A204.1 (cell line): Measurements from ENCODE around the gene CPSF3.

Experiments used
- FAIRE-seq: peaks from 2 replicates; lab custom pipeline; 2012; peaks lifted over from hg19 to GRCh38; lab: Jason Lieb, UNC

Gene CPSF3

GRCh38 chr2:9423100-9423921, at the start of gene CPSF3, which contains the start of gene ITGB1BP1:
Gene CPSF3, plus strand, starts transcription at chr2:9423654. Its CDS starts 120 bp downstream, at chr2:9423774.
Gene ITGB1BP1, minus strand, starts transcription at chr2:9423528. Its CDS starts 4,831 bp downstream, at chr2:9418697.
- peak; percentile 85 for FAIRE-seq

- no peak for FAIRE-seq
Measured at GRCh38 chr2:9374071-9374730, 49.3 kb upstream of the CPSF3 start.

GRCh38 chr2:9375857-9376428, 47.5 kb upstream of the CPSF3 start:
- FAIRE-seq, result no peak

- no peak for FAIRE-seq
Measured at GRCh38 chr2:9377461-9378097, 45.9 kb upstream of the CPSF3 start.

- no peak for FAIRE-seq
Measured at GRCh38 chr2:9378433-9379390, 44.7 kb upstream of the CPSF3 start.

- FAIRE-seq, result no peak
Measured at GRCh38 chr2:9379391-9379755, 44.1 kb upstream of the CPSF3 start.

- FAIRE-seq, result no peak
Measured at GRCh38 chr2:9380702-9381628, 42.5 kb upstream of the CPSF3 start.

- FAIRE-seq, result no peak
Measured at GRCh38 chr2:9382604-9383235, 40.7 kb upstream of the CPSF3 start.

- no peak for FAIRE-seq
Measured at GRCh38 chr2:9384521-9384920, 38.9 kb upstream of the CPSF3 start.

- FAIRE-seq, result no peak
Measured at GRCh38 chr2:9385841-9386240, 37.6 kb upstream of the CPSF3 start.

- no peak for FAIRE-seq
Measured at GRCh38 chr2:9388199-9388681, 35.2 kb upstream of the CPSF3 start.

GRCh38 chr2:9388950-9389911, 34.2 kb upstream of the CPSF3 start:
- FAIRE-seq, result no peak

- FAIRE-seq, result no peak
Measured at GRCh38 chr2:9390151-9390850, 33.2 kb upstream of the CPSF3 start.

GRCh38 chr2:9390991-9391390, 32.5 kb upstream of the CPSF3 start:
- FAIRE-seq, result no peak

GRCh38 chr2:9391961-9392720, 31.3 kb upstream of the CPSF3 start:
- no peak for FAIRE-seq

GRCh38 chr2:9392898-9393765, 30.3 kb upstream of the CPSF3 start:
- no peak for FAIRE-seq
